Right ventricle myocardium superior (tissue), 1 donor: ENCODE results near the gene GLE1. TPM values are rescaled to one million over a fixed set of nuclear protein-coding genes. Genes with fewer than 3 reads are reported as not detected.
"Not testable (repeated sequence)": the region's sequence is repeated elsewhere in the genome, so short reads cannot be mapped to it uniquely, and the experiment has no call there.

Source experiments
- ATAC-seq: fragments of 200-7000 bp; cut with Tn5 transposase; one replicate; pipeline ENCODE4 v1.9.1; 2020; ENCODE audit warnings: mild to moderate bottlenecking; ENCODE audit not compliant: poor library complexity
- DNase-seq: peaks from one replicate; pipeline ENCODE4 v3.0.0-alpha.2; 2020
- intact Hi-C: fragments of 100-400 bp; cut with DNase I; formaldehyde crosslinking; loops from one replicate; pipeline ENCODE4 v1.11.2; 2022
- total RNA-seq: library from RNA; stranded (reverse); fragmentation: NEBNext Ultra II Directional; extraction: Animal tissue kit (Norgen Biotek cat#: 25700); gene quantifications from one replicate; pipeline ENCODE4 v1.2.1, GENCODE V29; 2021
- donor health status: DM: no; HTN: yes; CAD: no; lungs with severe emphysema.

GLE1 gene
- total RNA-seq, 1 donor from 2014 or later = 18.7 TPM

- intact Hi-C loops = no loop called here
- peak; percentile 81 for DNase-seq
- ATAC-seq = peak; percentile 39
Observed at GRCh38 chr9:128494108-128494745, 10.3 kb upstream of the GLE1 start.

GRCh38 chr9:128494746-128495129, 9.8 kb upstream of the GLE1 start:
- intact Hi-C loops = no loop called here
- no peak for DNase-seq
- no peak for ATAC-seq

GRCh38 chr9:128495296-128495695, 9.2 kb upstream of the GLE1 start:
- intact Hi-C loops = no loop called here
- DNase-seq = no peak
- no peak for ATAC-seq

- intact Hi-C loops = no loop called here
- ATAC-seq = no peak
- DNase-seq = no peak
Observed at GRCh38 chr9:128495804-128496417, 8.6 kb upstream of the GLE1 start.

- intact Hi-C loops = no loop called here
- ATAC-seq = no peak
Observed at GRCh38 chr9:128497824-128498610, 6.5 kb upstream of the GLE1 start.

GRCh38 chr9:128498911-128499310, 5.6 kb upstream of the GLE1 start:
- DNase-seq (no peak), ATAC-seq (no peak)

More at GRCh38 chr9:128497824-128498610, 6.5 kb upstream of the GLE1 start:
- no peak for DNase-seq

GRCh38 chr9:128499920-128500319, 4.6 kb upstream of the GLE1 start:
- ATAC-seq = no peak
- intact Hi-C loops = no loop called here

More at GRCh38 chr9:128498911-128499310, 5.6 kb upstream of the GLE1 start:
- intact Hi-C loops = no loop called here

GRCh38 chr9:128503415-128503825, 1.1 kb upstream of the GLE1 start:
- ATAC-seq, DNase-seq, intact Hi-C loops: not testable (repeated sequence)

More at GRCh38 chr9:128499920-128500319, 4.6 kb upstream of the GLE1 start:
- DNase-seq = no peak

GRCh38 chr9:128503870-128504269, 649 bp upstream of the GLE1 start:
- intact Hi-C loops = no loop called here
- DNase-seq (no peak), ATAC-seq (peak; percentile 48)

GRCh38 chr9:128505414-128505765, 871 bp downstream of the GLE1 start:
- DNase-seq = no peak
- no peak for ATAC-seq
- intact Hi-C loops = no loop called here

- DNase-seq, ATAC-seq, intact Hi-C loops: not testable (repeated sequence)
Observed at GRCh38 chr9:128505906-128506305, 1.4 kb downstream of the GLE1 start.

GRCh38 chr9:128512820-128513219, 8.3 kb downstream of the GLE1 start:
- no peak for DNase-seq
- intact Hi-C loops = no loop called here

GRCh38 chr9:128521956-128522355, 17.4 kb downstream of the GLE1 start:
- no peak for DNase-seq
- ATAC-seq = no peak
- intact Hi-C loops = no loop called here

More at GRCh38 chr9:128512820-128513219, 8.3 kb downstream of the GLE1 start:
- no peak for ATAC-seq

- intact Hi-C loops = no loop called here
- peak; percentile 49 for ATAC-seq
- peak; percentile 60 for DNase-seq
Observed at GRCh38 chr9:128523199-128523925, 18.8 kb downstream of the GLE1 start.

- ATAC-seq = no peak
- intact Hi-C loops = no loop called here
Observed at GRCh38 chr9:128526720-128527119, 22.2 kb downstream of the GLE1 start.

GRCh38 chr9:128528445-128529160, 24.1 kb downstream of the GLE1 start:
- intact Hi-C loops = no loop called here
- DNase-seq (no peak), ATAC-seq (no peak)

More at GRCh38 chr9:128526720-128527119, 22.2 kb downstream of the GLE1 start:
- no peak for DNase-seq

GRCh38 chr9:128529191-128529590, 24.7 kb downstream of the GLE1 start:
- intact Hi-C loops = no loop called here
- ATAC-seq (no peak), DNase-seq (no peak)

- DNase-seq (no peak), ATAC-seq (no peak)
- intact Hi-C loops = no loop called here
Observed at GRCh38 chr9:128532581-128532980, 28.1 kb downstream of the GLE1 start.
